ENCODE data around the gene ORAI1.

Gene ORAI1

GRCh38 chr12:121626087-121626852 lies at the start of gene ORAI1:
Gene ORAI1 (plus strand): TSS chr12:121626530.
- CTCF ChIA-PET: interaction anchor here (0.6 to 7.6 kb wide), 13 partner anchors 9 to 524 kb away, joined by 3 to 103 read pairs (median 5); no protein-coding TSS in a partner anchor
- Histone ChIP-seq H3K36me3 (ENCODE audit: control insufficient read depth in 2 of 2, insufficient read depth in 1 of 2, low read length in 2 of 2) (no peaks in the 10 kb centered on the region), H3K27ac (ENCODE audit: extremely low read depth, low read depth, low read length) (peak within 1 kb of the TSS; percentile 61; the same call in 1 of the 2 replicates), H3K4me1 (ENCODE audit: control insufficient read depth, insufficient read depth, low read length) (peaks cover 5% of the 10 kb centered on the region; the same call in 1 of the 2 replicates), H3K9me3 (ENCODE audit: control insufficient read depth, insufficient read depth, low read depth, low read length) (no peaks in the 10 kb centered on the region), H3K4me3 (ENCODE audit: low read depth, low read length) (peak within 1 kb of the TSS; percentile 65)
- POLR2A ChIA-PET: interaction anchor here (0.5 to 1.8 kb wide), 8 partner anchors 9 to 259 kb away, joined by 3 to 7 read pairs (median 4); no protein-coding TSS in a partner anchor
- TF ChIP-seq ZSCAN30 (tag by site-specific recombination; IDR thresholded peaks at IDR 0.05) (peak; percentile 54; the same call in 1 of the 2 replicates), ZNF76 (tag by site-specific recombination; IDR thresholded peaks at IDR 0.05; ENCODE audit: borderline replicate concordance, low read depth) (peak; percentile 64; the same call in 1 of the 2 replicates), ZNF398 (tag by site-specific recombination; IDR thresholded peaks at IDR 0.05) (no peak), ZEB2 (tag by site-specific recombination; IDR thresholded peaks at IDR 0.05) (0 out of 2 replicates have a peak, but pooled peaks have one; percentile 49), ZNF394 (tag by site-specific recombination; IDR thresholded peaks at IDR 0.05; ENCODE audit: borderline replicate concordance) (peak; percentile 49; the same call in 1 of the 2 replicates), ZNF843 (tag by site-specific recombination; IDR thresholded peaks at IDR 0.05) (0 out of 2 replicates have a peak, but pooled peaks have one; percentile 25), ZNF157 (tag by site-specific recombination; IDR thresholded peaks at IDR 0.05) (no peak), ZNF677 (tag by site-specific recombination; IDR thresholded peaks at IDR 0.05) (peak; percentile 46; the same call in 1 of the 2 replicates), ZNF184 (tag by site-specific recombination; IDR thresholded peaks at IDR 0.05) (no peak), ZNF610 (tag by site-specific recombination; IDR thresholded peaks at IDR 0.05; ENCODE audit: borderline replicate concordance) (0 out of 2 replicates have a peak, but pooled peaks have one; percentile 25), SP7 (tag by site-specific recombination; IDR thresholded peaks at IDR 0.05) (peak; percentile 37; the same call in 1 of the 2 replicates), SP3 (tag by site-specific recombination; IDR thresholded peaks at IDR 0.05) (peak; percentile 91), CTCF (tag by site-specific recombination; IDR thresholded peaks at IDR 0.05) (peak; percentile 31; the same call in 1 of the 2 replicates), ZNF341 (tag by site-specific recombination; IDR thresholded peaks at IDR 0.05; ENCODE audit: low read depth) (peak; percentile 44; the same call in 1 of the 2 replicates), ZIC2 (tag by site-specific recombination; IDR thresholded peaks at IDR 0.05) (peak; percentile 75), ZFHX2 (tag by site-specific recombination; conservative IDR thresholded peaks at IDR 0.05) (peak; percentile 99), ZNF660 (tag by site-specific recombination; IDR thresholded peaks at IDR 0.05) (peak; percentile 43; the same call in 1 of the 2 replicates), OSR2 (tag by site-specific recombination; IDR thresholded peaks at IDR 0.05) (peak; percentile 78), KLF10 (tag by site-specific recombination; IDR thresholded peaks at IDR 0.05) (peak; percentile 99), ZNF146 (tag by site-specific recombination; IDR thresholded peaks at IDR 0.05) (no peak), PBX3 (CRISPR knock-in tag; IDR thresholded peaks at IDR 0.05) (0 out of 2 replicates have a peak, but pooled peaks have one; percentile 25), WT1 (tag by site-specific recombination; IDR thresholded peaks at IDR 0.05) (no peak; the same call in 1 of the 2 replicates), ZNF423 (tag by site-specific recombination; IDR thresholded peaks at IDR 0.05) (peak; percentile 94), ZBTB48 (tag by site-specific recombination; IDR thresholded peaks at IDR 0.05) (0 out of 2 replicates have a peak, but pooled peaks have one; percentile 26), ZNF561 (tag by site-specific recombination; IDR thresholded peaks at IDR 0.05; ENCODE audit: borderline replicate concordance) (peak; percentile 69; the same call in 1 of the 2 replicates), ZNF777 (tag by site-specific recombination; IDR thresholded peaks at IDR 0.05; ENCODE audit: borderline replicate concordance) (peak; percentile 52; the same call in 1 of the 2 replicates), ZNF221 (tag by site-specific recombination; IDR thresholded peaks at IDR 0.05; ENCODE audit: borderline replicate concordance) (no peak), KLF1 (tag by site-specific recombination; IDR thresholded peaks at IDR 0.05) (peak; percentile 76), ZNF510 (tag by site-specific recombination; IDR thresholded peaks at IDR 0.05; ENCODE audit: insufficient replicate concordance) (no peak), ZNF501 (tag by site-specific recombination; IDR thresholded peaks at IDR 0.05) (0 out of 2 replicates have a peak, but pooled peaks have one; percentile 40)

Measured in HEK293 (cell line).